ENCODE data around the gene MCC.

MCC gene

DNA sequence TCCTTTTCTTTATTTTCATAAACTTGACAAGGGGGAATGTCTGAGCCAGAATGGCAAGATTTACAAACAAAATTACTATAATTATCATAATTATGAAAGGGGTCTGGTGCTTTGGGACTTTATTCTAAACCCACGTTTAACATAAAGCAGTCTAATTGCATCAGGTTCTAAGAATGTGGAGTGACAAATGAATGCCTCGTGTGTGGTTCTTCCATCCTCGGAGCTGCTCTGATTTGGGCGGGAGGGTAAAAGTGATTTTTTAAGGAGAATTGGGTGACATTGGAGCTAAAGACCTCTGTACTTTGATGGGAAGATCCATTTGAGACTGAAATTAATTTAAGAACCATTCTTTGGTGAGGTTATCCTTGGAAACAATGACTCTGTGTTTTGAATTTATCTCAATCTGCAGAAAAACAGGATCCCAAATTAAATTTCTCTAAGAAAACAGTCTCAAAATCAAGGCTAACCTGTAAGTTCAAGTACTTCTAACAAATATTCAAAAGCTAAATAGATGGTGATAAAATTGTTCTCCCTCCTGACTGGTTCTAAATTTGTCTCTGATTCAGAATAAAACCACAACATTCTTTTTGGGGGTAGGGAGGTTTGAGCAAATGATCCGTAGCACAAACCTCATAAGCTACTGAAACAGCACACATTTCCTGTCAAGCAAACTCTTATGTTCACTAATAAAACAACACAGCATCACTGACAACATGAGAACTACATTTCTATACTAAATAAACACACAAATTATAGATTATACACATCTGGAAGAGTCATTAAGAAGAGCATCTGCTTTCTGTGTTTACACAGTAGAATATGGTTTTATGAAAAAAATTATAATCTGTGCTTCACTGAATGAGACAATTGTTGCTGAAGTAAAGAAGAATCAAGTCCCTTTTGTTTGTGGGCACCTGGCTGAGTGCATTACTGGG lies 426.1 kb downstream of the MCC start:
- DNase-seq (ENCODE audit: low read depth) = peak; percentile 56
- TF ChIP-seq, protein P1, sequence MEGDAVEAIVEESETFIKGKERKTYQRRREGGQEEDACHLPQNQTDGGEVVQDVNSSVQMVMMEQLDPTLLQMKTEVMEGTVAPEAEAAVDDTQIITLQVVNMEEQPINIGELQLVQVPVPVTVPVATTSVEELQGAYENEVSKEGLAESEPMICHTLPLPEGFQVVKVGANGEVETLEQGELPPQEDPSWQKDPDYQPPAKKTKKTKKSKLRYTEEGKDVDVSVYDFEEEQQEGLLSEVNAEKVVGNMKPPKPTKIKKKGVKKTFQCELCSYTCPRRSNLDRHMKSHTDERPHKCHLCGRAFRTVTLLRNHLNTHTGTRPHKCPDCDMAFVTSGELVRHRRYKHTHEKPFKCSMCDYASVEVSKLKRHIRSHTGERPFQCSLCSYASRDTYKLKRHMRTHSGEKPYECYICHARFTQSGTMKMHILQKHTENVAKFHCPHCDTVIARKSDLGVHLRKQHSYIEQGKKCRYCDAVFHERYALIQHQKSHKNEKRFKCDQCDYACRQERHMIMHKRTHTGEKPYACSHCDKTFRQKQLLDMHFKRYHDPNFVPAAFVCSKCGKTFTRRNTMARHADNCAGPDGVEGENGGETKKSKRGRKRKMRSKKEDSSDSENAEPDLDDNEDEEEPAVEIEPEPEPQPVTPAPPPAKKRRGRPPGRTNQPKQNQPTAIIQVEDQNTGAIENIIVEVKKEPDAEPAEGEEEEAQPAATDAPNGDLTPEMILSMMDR (IDR thresholded peaks at IDR 0.05; ENCODE audit: low read length, missing control alignments) = no peak
- H3K4me3 ChIP-seq (replicated peaks; ENCODE audit: low read depth, low read length) = no peak overlapping the region

DNA sequence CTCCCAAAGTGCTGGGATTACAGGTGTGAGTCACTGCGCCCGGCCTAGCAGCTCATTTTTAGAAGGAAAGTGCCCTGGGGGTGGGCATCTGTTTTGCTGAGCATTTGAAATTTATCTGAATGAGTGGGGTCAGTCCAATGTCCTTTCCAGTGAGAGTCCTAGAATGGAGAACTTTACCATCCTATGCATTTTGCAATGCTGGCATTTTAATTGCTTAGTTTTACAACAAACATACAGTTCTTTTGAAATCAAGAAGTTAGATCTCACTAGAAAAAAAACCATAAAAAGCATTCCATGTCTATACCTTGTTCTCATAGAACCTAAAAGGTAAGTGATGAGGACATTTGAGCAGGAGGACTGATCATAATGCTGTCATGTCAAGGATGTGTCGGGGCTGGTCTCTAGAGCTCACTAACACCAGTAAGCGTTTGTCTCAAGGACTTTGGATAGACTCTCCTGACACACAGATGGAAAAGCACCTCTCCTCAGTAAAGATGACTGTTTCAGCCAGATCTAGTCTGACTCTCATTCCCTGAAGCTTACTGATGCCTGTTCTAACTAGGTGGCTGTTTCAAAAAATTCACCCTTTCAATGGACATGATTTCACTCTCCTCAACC lies 427.7 kb downstream of the MCC start:
- DNase-seq (ENCODE audit: low read depth) = no peak
- TF ChIP-seq, protein P1 (IDR thresholded peaks at IDR 0.05; ENCODE audit: low read length, missing control alignments) = no peak

DNA sequence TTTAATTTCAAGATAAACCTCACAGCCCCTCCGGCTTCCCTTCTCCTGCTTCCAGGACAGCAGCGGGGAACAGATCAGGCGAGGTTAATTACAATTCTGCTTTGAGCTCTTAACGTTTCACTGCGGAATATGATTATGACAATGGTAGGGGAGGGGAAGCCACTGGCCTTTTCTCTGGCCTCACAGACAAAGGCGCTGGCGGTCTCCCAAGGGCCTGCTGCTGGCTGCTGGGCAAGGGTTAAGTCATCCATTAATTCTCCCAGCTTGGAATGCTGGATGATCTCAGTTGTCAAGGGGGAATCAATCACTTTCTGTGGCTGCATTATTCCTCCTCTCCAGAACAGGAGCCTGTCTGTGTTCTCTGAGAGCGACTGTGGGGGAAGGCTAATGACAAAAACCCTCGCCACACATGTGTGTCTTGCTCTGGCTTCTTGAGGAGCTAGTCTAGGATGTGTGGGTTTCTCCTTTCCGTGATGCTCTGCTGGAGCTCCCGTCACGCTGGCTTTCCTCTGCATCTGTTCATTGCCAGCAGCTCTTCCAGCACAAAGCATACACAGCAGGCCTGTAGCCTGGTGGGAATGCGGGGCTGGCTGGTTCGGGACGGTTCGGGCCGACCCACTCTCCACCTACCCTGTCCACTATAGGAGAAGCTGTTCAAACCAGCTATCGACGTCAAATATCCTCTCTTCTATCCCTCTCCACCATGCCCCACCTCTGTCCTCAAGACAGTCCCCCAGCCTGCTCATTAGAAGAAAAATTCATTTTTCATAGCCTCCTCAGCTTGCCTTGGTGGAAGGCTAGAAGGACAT lies 428.8 kb downstream of the MCC start:
- TF ChIP-seq, protein P1 (IDR thresholded peaks at IDR 0.05; ENCODE audit: low read length, missing control alignments) = no peak
- DNase-seq (ENCODE audit: low read depth) = peak; percentile 74
- no peak overlapping the region for H3K4me3 ChIP-seq (replicated peaks; ENCODE audit: low read depth, low read length)

More for the DNA sequence above, 427.7 kb downstream of the MCC start:
- H3K4me3 ChIP-seq (replicated peaks; ENCODE audit: low read depth, low read length) = no peak overlapping the region

DNA sequence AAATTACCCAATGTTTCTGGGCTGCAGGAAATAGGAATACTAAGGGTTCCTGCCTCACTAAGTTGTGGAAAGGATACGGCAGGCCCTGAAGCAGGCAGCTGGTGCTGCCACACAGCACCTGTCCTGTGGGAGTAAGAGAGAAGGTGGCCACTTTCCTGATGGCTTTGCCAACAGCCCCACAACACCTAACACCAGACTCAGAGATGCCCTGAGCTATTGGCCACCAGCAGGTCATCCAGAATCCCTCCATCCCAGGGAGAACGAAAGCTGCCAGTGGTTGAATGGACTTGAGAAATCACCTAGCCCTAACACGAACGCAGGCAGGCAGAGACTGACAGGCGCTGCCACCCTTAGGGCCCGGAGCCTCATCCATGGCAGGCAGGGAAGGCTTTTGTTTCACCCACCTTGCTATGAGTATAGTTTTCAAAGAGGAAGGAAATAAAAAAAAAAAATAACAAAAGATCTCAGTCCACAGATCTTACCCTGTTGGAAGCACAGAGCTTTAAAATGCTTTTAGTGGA lies 429.5 kb downstream of the MCC start:
- TF ChIP-seq, protein P1 (IDR thresholded peaks at IDR 0.05; ENCODE audit: low read length, missing control alignments) = no peak
- DNase-seq (ENCODE audit: low read depth) = no peak
- no peak overlapping the region for H3K4me3 ChIP-seq (replicated peaks; ENCODE audit: low read depth, low read length)

DNA sequence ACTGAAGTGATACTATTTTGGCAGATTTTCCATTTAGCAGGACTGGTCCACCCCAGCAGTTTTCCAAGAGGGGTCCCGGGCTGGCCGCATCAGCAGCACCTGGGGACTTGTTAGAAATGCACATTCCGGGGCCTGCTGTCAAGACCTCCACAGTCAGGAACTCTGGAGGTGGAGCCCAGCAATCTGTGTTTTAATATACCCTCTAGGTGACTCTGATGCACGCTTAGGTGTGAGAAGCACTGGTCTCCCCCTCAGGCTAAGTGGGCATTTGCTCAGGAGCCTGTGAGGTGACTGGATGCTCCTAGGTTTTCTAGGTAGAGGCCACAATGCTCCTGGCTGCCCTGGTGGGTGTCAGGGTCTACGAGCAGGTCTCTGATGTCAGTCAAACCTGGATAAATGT lies 430.0 kb downstream of the MCC start:
- no peak for DNase-seq (ENCODE audit: low read depth)
- no peak overlapping the region for H3K4me3 ChIP-seq (replicated peaks; ENCODE audit: low read depth, low read length)
- TF ChIP-seq, protein P1 (IDR thresholded peaks at IDR 0.05; ENCODE audit: low read length, missing control alignments) = no peak

DNA sequence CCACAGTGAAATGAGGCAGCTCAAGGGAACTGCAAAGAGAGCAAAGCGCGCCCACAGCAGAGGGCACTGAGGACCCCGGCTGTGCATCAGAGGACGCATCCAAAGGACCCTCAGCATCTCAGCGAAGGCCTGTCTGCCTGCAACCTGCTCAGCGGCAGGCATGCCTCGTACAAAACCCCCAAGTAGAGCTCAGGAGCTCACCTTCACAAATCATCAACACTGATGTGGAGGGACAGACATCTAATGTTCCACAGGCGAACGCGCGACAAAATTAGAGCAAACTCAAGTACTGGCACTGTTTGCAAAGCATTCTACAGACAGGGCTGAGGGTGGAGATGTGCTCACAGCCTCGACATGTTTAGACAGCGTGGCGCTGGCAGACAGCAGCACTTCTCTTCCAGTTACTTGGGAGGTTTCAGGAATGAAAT lies 430.7 kb downstream of the MCC start:
- H3K4me3 ChIP-seq (replicated peaks; ENCODE audit: low read depth, low read length) = no peak overlapping the region
- TF ChIP-seq, protein P1 (IDR thresholded peaks at IDR 0.05; ENCODE audit: low read length, missing control alignments) = no peak
- DNase-seq (ENCODE audit: low read depth) = no peak
